Activated T-cell treated with anti-CD3 and anti-CD28 coated beads, Interleukin-2, amount 50 U/mL, for 72 hours (primary cell): ENCODE measurements around the gene IKZF4. TPM values are rescaled to one million over a fixed set of nuclear protein-coding genes. Genes with fewer than 3 reads are reported as not detected.
A peak's percentile ranks its signal among the peaks of the same experiment; 100 is the strongest.
"Not testable (repeated sequence)": the region's sequence is repeated elsewhere in the genome, so short reads cannot be mapped to it uniquely, and the experiment has no call there.

Experiments used
- ATAC-seq, 2 donors: fragments of 150-1000 bp; cut with Tn5 transposase; replicated peaks in 1 of 2; 2 replicates each; pipeline ENCODE4 v1.10.0; 2021; ENCODE audit warnings: moderate library complexity in 2 of 2, mild to moderate bottlenecking in 1 of 2
- DNase-seq, 2 donors: peaks; one replicate each; pipeline ENCODE4 v3.0.0; 2021 to 2022; ENCODE audit warnings: mixed read lengths in 1 of 2
- H3K27ac Mint-ChIP-seq: one replicate; pipeline ENCODE4 v1.8.0; 2022; ENCODE audit warnings: mild to moderate bottlenecking, moderate library complexity, mixed read lengths
- H3K27me3 Mint-ChIP-seq: one replicate; pipeline ENCODE4 v1.8.0; 2022; ENCODE audit warnings: low read depth, mixed read lengths
- H3K36me3 Mint-ChIP-seq, 2 donors: one replicate each; pipeline ENCODE4 v1.8.0; 2022; ENCODE audit warnings: mixed read lengths in 2 of 2, mild to moderate bottlenecking in 1 of 2; ENCODE audit not compliant: insufficient read depth in 2 of 2
- H3K4me1 Mint-ChIP-seq: one replicate; pipeline ENCODE4 v1.8.0; 2022; ENCODE audit warnings: low read depth, mixed read lengths
- H3K4me3 Mint-ChIP-seq, 2 donors: one replicate each; pipeline ENCODE4 v1.8.0; 2022; ENCODE audit warnings: mild to moderate bottlenecking in 2 of 2, mixed read lengths in 2 of 2, moderate library complexity in 2 of 2
- H3K9me3 Mint-ChIP-seq, 2 donors: one replicate each; pipeline ENCODE4 v1.8.0; 2022; ENCODE audit warnings: mixed read lengths in 2 of 2
- total RNA-seq, 2 donors: library from RNA; stranded (reverse); gene quantifications; one replicate each; pipeline ENCODE4 v1.2.3, GENCODE V29; 2022

Gene IKZF4
- total RNA-seq, 2 donors from 2014 or later = 22.8 to 25.0 TPM

GRCh38 chr12:55985341-55985740 is 35.5 kb upstream of the IKZF4 start:
- H3K27ac Mint-ChIP-seq = no peak overlapping the region
- no peak overlapping the region for H3K4me3 Mint-ChIP-seq
- H3K36me3 Mint-ChIP-seq = peaks cover 1 to 17% of the 10 kb centered on the region in 2 donors

GRCh38 chr12:55985976-55986375 is 34.9 kb upstream of the IKZF4 start:
- peaks cover 1 to 13% of the 10 kb centered on the region in 2 donors for H3K36me3 Mint-ChIP-seq
- H3K4me1 Mint-ChIP-seq, H3K9me3 Mint-ChIP-seq, ATAC-seq, H3K27ac Mint-ChIP-seq, H3K27me3 Mint-ChIP-seq, DNase-seq, H3K4me3 Mint-ChIP-seq: not testable (repeated sequence)

More at GRCh38 chr12:55985341-55985740, 35.5 kb upstream of the IKZF4 start:
- Mint-ChIP-seq H3K4me1 (no peaks in the 10 kb centered on the region), H3K27me3 (no peaks in the 10 kb centered on the region), H3K9me3 (no peaks in the 10 kb centered on the region)
- ATAC-seq (no peak), DNase-seq (no peak)

GRCh38 chr12:55991110-55991509 is 29.7 kb upstream of the IKZF4 start:
- peaks cover 3% of the 10 kb centered on the region for H3K4me1 Mint-ChIP-seq
- ATAC-seq (no peak), DNase-seq (no peak)
- H3K4me3 Mint-ChIP-seq = no peak overlapping the region
- peaks cover 4 to 16% of the 10 kb centered on the region in 2 donors for H3K36me3 Mint-ChIP-seq
- H3K27me3 Mint-ChIP-seq = no peaks in the 10 kb centered on the region
- no peak overlapping the region for H3K27ac Mint-ChIP-seq
- no peaks in the 10 kb centered on the region for H3K9me3 Mint-ChIP-seq

- Mint-ChIP-seq H3K27me3 (no peaks in the 10 kb centered on the region), H3K27ac (no peak overlapping the region)
Measured at GRCh38 chr12:55993230-55993853, 27.5 kb upstream of the IKZF4 start.

GRCh38 chr12:55995366-55995765 is 25.5 kb upstream of the IKZF4 start:
- Mint-ChIP-seq H3K4me1 (peaks cover 23% of the 10 kb centered on the region), H3K9me3 (no peaks in the 10 kb centered on the region), H3K27ac (no peak overlapping the region), H3K27me3 (no peaks in the 10 kb centered on the region), H3K4me3 (no peak overlapping the region), H3K36me3 (peaks cover 3 to 10% of the 10 kb centered on the region in 2 donors)
- ATAC-seq (no peak), DNase-seq (no peak)

More at GRCh38 chr12:55993230-55993853, 27.5 kb upstream of the IKZF4 start:
- ATAC-seq = no peak
- Mint-ChIP-seq H3K9me3 (no peaks in the 10 kb centered on the region), H3K36me3 (peaks cover 3 to 17% of the 10 kb centered on the region in 2 donors), H3K4me1 (peaks cover 18% of the 10 kb centered on the region), H3K4me3 (no peak overlapping the region)
- no peak for DNase-seq

- H3K4me3 Mint-ChIP-seq = peak overlapping the region; percentile 82 to 83
- no peaks in the 10 kb centered on the region for H3K27me3 Mint-ChIP-seq
- peak; percentile 40 to 57 for ATAC-seq
- peak; percentile 58 to 69 for DNase-seq
- peaks cover 3 to 10% of the 10 kb centered on the region in 2 donors for H3K36me3 Mint-ChIP-seq
- H3K9me3 Mint-ChIP-seq = no peaks in the 10 kb centered on the region
- H3K4me1 Mint-ChIP-seq = peaks cover 23% of the 10 kb centered on the region
- no peak overlapping the region for H3K27ac Mint-ChIP-seq
Measured at GRCh38 chr12:55996201-55996714, 24.6 kb upstream of the IKZF4 start.

GRCh38 chr12:55996715-55997534 is 23.9 kb upstream of the IKZF4 start, which contains the start of gene SUOX:
TSS of gene SUOX (plus strand) at chr12:55997276. CDS start at chr12:56002222, 4,946 bp downstream.
- Mint-ChIP-seq H3K9me3 (no peaks in the 10 kb centered on the region), H3K4me3 (peak within 1 kb of the TSS; percentile 82 to 83), H3K27me3 (no peaks in the 10 kb centered on the region), H3K4me1 (peaks cover 23% of the 10 kb centered on the region), H3K27ac (no peak within 1 kb of the TSS), H3K36me3 (peaks cover under 1 to 8% of the 10 kb centered on the region in 2 donors)
- DNase-seq (peak; percentile 46 to 67), ATAC-seq (peak; percentile 88 to 92)

- H3K4me1 Mint-ChIP-seq = peaks cover 23% of the 10 kb centered on the region
- H3K36me3 Mint-ChIP-seq = peaks cover 0 to 4% of the 10 kb centered on the region in 2 donors
- ATAC-seq (peak; percentile 7 to 19), DNase-seq (no peak)
- H3K27me3 Mint-ChIP-seq = no peaks in the 10 kb centered on the region
- peak overlapping the region; percentile 82 to 83 for H3K4me3 Mint-ChIP-seq
- no peak overlapping the region for H3K27ac Mint-ChIP-seq
- no peaks in the 10 kb centered on the region for H3K9me3 Mint-ChIP-seq
Measured at GRCh38 chr12:55997535-55997859, 23.3 kb upstream of the IKZF4 start.

GRCh38 chr12:55999522-55999921 is 21.3 kb upstream of the IKZF4 start:
- ATAC-seq, H3K36me3 Mint-ChIP-seq, H3K27ac Mint-ChIP-seq, DNase-seq, H3K9me3 Mint-ChIP-seq, H3K4me3 Mint-ChIP-seq, H3K27me3 Mint-ChIP-seq: not testable (repeated sequence)
- H3K4me1 Mint-ChIP-seq = peaks cover 23% of the 10 kb centered on the region

GRCh38 chr12:55999999-56000540 is 20.8 kb upstream of the IKZF4 start:
- not testable (repeated sequence) for H3K9me3 Mint-ChIP-seq, H3K4me3 Mint-ChIP-seq, H3K27me3 Mint-ChIP-seq, H3K36me3 Mint-ChIP-seq, DNase-seq, ATAC-seq, H3K27ac Mint-ChIP-seq
- peaks cover 23% of the 10 kb centered on the region for H3K4me1 Mint-ChIP-seq

- ATAC-seq (no peak), DNase-seq (no peak)
- no peak overlapping the region for H3K4me3 Mint-ChIP-seq
- no peaks in the 10 kb centered on the region for H3K27me3 Mint-ChIP-seq
- H3K4me1 Mint-ChIP-seq = peaks cover 16% of the 10 kb centered on the region
- no peak overlapping the region for H3K27ac Mint-ChIP-seq
- no peaks in the 10 kb centered on the region for H3K9me3 Mint-ChIP-seq
- H3K36me3 Mint-ChIP-seq = peaks cover 0 to 7% of the 10 kb centered on the region in 2 donors
Measured at GRCh38 chr12:56001487-56002100, 19.2 kb upstream of the IKZF4 start.

GRCh38 chr12:56003376-56003775 is 17.5 kb upstream of the IKZF4 start:
- not testable (repeated sequence) for H3K4me3 Mint-ChIP-seq, H3K27ac Mint-ChIP-seq, H3K36me3 Mint-ChIP-seq, H3K27me3 Mint-ChIP-seq, DNase-seq, ATAC-seq, H3K9me3 Mint-ChIP-seq
- H3K4me1 Mint-ChIP-seq = peaks cover 19% of the 10 kb centered on the region

- H3K27ac Mint-ChIP-seq = no peak overlapping the region
- no peak for DNase-seq
- H3K4me3 Mint-ChIP-seq = no peak overlapping the region
- H3K9me3 Mint-ChIP-seq = no peaks in the 10 kb centered on the region
- no peak for ATAC-seq
- H3K4me1 Mint-ChIP-seq = peaks cover 26% of the 10 kb centered on the region
- no peaks in the 10 kb centered on the region for H3K27me3 Mint-ChIP-seq
- peaks cover 2 to 6% of the 10 kb centered on the region in 2 donors for H3K36me3 Mint-ChIP-seq
Measured at GRCh38 chr12:56004211-56004610, 16.6 kb upstream of the IKZF4 start.
